ENCODE results near the gene FOXL2. TPM values are rescaled to one million over a fixed set of nuclear protein-coding genes. Genes with fewer than 3 reads are reported as not detected.

FOXL2 gene
- total RNA-seq, 6 donors from 2014 or later, result 0.06 to 0.07 TPM; not detected in 4

DNA sequence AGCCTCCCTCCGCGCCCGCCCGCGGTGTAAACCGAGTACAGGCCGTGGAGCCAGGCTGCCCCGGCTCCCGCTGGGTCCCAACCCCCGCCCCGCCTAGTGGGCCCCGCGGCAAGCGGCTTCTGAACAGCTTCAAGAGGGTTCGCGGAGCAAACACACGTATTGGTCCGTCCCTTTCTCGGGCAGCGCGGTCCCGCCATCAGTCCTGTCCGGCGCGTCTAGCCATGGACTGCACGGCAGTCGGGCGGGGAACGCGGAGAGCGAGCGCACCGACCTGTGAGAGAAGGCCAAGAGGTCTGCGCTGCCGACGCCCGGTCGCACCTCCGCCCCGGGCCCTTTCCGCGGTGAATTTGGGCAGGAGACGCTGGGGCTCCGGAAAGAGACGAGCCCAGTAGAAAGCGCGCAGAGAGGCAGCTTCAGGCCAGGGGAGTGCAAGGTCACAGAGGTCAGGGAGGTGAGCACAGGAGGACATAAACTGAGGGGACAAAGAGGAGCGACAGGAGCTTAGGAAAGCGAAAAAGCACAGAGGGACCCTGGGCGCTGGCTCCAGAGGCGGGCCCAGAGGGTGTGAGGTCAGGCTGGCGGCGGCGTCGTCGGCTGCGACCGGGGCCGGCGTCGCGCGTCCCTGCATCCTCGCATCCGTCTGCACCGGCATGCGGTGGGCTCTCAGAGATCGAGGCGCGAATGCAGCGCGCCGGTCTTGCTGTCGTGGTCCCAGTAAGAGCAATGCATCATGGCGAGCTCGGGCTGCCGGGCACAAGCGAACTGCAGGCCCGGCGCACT lies 1.8 kb downstream of the FOXL2 start:
- H3K4me1 ChIP-seq, result peaks cover 40 to 49% (median 44%) of the 10 kb centered on the region in 4 donors
- H3K9me3 ChIP-seq, result no peaks in the 10 kb centered on the region
- peak overlapping the region in 3 of 4 donors; percentile 4 to 39 (median 28) for H3K4me3 ChIP-seq
- TF ChIP-seq, protein P1, sequence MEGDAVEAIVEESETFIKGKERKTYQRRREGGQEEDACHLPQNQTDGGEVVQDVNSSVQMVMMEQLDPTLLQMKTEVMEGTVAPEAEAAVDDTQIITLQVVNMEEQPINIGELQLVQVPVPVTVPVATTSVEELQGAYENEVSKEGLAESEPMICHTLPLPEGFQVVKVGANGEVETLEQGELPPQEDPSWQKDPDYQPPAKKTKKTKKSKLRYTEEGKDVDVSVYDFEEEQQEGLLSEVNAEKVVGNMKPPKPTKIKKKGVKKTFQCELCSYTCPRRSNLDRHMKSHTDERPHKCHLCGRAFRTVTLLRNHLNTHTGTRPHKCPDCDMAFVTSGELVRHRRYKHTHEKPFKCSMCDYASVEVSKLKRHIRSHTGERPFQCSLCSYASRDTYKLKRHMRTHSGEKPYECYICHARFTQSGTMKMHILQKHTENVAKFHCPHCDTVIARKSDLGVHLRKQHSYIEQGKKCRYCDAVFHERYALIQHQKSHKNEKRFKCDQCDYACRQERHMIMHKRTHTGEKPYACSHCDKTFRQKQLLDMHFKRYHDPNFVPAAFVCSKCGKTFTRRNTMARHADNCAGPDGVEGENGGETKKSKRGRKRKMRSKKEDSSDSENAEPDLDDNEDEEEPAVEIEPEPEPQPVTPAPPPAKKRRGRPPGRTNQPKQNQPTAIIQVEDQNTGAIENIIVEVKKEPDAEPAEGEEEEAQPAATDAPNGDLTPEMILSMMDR (IDR thresholded peaks at IDR 0.05), result no peak
- no peaks in the 10 kb centered on the region for H3K36me3 ChIP-seq
- peak in 1 of 2 donors; percentile 86 for DNase-seq
- ATAC-seq (ENCODE audit: low FRiP score in 2 of 2), result peak in 1 of 2 donors; percentile 2
- H3K27me3 ChIP-seq, result peaks cover 3 to 97% (median 60%) of the 10 kb centered on the region in 4 donors
- no peak overlapping the region for H3K27ac ChIP-seq
- 6 to 9% methylated on average over 56 to 62 of the region's 80 CpGs for whole genome bisulfite sequencing, 2 donors

DNA sequence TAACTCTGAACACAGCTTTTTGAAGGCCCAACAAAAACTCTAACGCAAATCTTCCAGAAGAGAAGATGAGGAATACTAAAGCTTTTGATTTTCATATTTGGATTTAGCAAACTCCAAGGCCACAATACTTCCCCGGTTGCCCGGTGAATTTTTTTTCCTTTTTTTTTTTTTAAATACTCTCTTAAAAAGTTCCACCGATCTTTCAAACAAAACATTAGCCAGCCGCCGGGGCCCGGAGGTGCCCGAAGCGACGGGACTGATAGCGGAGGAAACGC lies 2.3 kb downstream of the FOXL2 start:
- Histone ChIP-seq H3K4me1 (peaks cover 40 to 49% (median 43%) of the 10 kb centered on the region in 4 donors), H3K27me3 (peaks cover 2 to 97% (median 62%) of the 10 kb centered on the region in 4 donors), H3K9me3 (no peaks in the 10 kb centered on the region), H3K27ac (no peak overlapping the region), H3K4me3 (peak overlapping the region in 2 of 4 donors; percentile 28 to 39), H3K36me3 (no peaks in the 10 kb centered on the region)
- TF ChIP-seq EP300 (IDR thresholded peaks at IDR 0.05), result no peak
- TF ChIP-seq, protein P1 (IDR thresholded peaks at IDR 0.05), result no peak
- no peak for TF ChIP-seq POLR2AphosphoS5 (IDR thresholded peaks at IDR 0.05)
- no peak for TF ChIP-seq POLR2A (IDR thresholded peaks at IDR 0.05)
- ATAC-seq (ENCODE audit: low FRiP score in 2 of 2), result no peak
- no peak for DNase-seq
- WGBS, 2 donors, result 8% methylated on average over 12 of the region's 12 CpGs

DNA sequence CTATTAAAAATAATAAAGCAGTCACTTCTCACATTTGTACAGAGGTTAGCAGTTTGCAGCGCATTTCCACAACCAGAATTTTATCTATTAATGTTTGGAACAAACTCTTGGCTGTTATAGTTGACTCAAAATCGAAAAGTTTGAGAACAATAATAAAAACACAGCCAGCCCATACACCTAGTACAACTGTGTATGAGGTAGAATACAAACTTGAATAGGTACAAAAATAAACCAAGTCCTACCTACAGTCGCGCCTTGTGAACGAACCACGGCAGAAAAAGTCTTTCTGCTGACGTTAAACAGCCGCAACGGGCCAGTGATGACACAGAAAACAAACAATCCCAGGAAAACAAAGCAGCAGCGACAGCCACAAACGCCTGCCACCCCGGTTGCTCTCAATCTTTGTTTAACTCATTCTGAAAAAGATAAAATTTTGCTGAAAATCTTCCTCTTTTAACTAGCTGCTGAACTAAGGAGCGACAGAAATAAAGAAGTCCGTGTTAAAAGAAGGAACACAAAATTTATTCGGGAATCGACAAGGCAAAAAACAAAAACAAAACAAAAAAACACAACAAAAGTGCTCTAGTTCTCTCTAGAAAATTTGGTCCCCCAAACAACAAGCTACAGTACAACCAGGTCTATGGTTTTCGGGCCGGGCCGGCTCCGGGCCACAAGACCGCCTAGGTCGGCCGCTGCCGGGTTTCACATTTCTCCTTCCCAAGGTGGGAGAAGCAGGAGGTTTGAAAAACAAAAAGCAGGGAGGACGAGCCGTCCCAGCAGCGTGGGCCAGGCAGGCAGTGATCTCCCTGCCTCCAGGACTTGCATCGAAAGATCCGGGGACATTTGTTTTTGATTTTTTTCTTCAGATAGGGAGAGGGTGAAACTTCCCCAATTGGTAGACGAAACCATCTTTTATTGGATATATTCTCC lies 2.9 kb downstream of the FOXL2 start:
- Histone ChIP-seq H3K4me3 (no peak overlapping the region), H3K27me3 (peaks cover 2 to 97% (median 61%) of the 10 kb centered on the region in 4 donors), H3K4me1 (peaks cover 44 to 52% (median 46%) of the 10 kb centered on the region in 4 donors), H3K27ac (no peak overlapping the region), H3K36me3 (no peaks in the 10 kb centered on the region), H3K9me3 (no peaks in the 10 kb centered on the region)
- DNase-seq, result peak in 1 of 2 donors; percentile 43
- 11 to 15% methylated on average over 30 of the region's 30 CpGs for WGBS, 2 donors
- TF ChIP-seq POLR2A (IDR thresholded peaks at IDR 0.05) (no peak), POLR2AphosphoS5 (IDR thresholded peaks at IDR 0.05) (no peak), EP300 (IDR thresholded peaks at IDR 0.05) (no peak)
- TF ChIP-seq, protein P1 (IDR thresholded peaks at IDR 0.05), result no peak
- no peak for ATAC-seq (ENCODE audit: low FRiP score in 2 of 2)

DNA sequence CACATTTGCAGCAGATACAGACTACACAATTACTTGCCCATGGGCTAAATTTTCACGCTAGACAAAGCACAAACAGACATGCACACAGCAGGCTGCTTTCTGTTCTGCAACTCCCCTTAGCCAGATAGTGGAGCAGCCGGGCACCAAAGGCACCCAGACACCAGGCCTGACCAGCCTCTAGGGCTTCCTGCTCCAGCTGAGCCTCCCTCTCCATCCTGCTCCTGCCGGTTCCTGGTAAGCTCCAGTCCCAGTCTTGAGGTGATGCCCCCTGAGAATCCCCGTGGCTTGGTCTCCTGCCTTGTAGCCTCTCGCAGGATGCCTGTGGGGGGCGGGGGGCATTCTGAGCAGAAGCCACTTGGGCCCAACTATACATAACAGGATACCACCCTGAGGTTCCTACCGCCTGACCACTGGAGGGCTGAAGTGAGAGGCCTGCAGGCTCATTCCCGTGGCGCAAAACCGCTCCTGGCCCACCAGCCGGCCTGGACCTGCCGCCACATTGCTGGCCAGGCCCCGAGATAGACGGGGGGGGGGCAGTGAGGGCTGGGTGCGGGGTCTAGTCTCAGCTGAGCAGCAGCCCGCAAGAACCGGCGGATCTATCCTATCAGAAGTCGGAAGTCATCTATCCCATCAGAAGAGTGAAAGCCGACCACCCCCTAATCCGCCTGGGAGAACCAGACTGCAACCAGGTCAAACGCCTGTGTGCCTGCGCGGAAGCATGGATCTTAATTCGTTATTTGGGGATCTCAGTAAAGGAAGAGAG lies 3.9 kb downstream of the FOXL2 start:
- WGBS, 2 donors, result 15 to 18% methylated on average over 13 to 19 of the region's 25 CpGs
- H3K27me3 ChIP-seq, result peaks cover 2 to 97% (median 63%) of the 10 kb centered on the region in 4 donors
- H3K4me1 ChIP-seq, result peaks cover 53 to 61% (median 55%) of the 10 kb centered on the region in 4 donors
- H3K27ac ChIP-seq, result no peak overlapping the region
- H3K9me3 ChIP-seq, result no peaks in the 10 kb centered on the region
- TF ChIP-seq EP300 (IDR thresholded peaks at IDR 0.05), result no peak
- TF ChIP-seq POLR2AphosphoS5 (IDR thresholded peaks at IDR 0.05), result peak in 1 of 2 donors; percentile 26
- TF ChIP-seq, protein P1 (IDR thresholded peaks at IDR 0.05), result no peak
- H3K36me3 ChIP-seq, result no peaks in the 10 kb centered on the region
- peak in 1 of 2 donors; percentile 48 for DNase-seq
- no peak overlapping the region for H3K4me3 ChIP-seq
- ATAC-seq (ENCODE audit: low FRiP score in 2 of 2), result no peak
